Mesothelial cell of epicardium (in vitro differentiated cells): ENCODE results near the gene INTS11. TPM values are rescaled to one million over a fixed set of nuclear protein-coding genes. Genes with fewer than 3 reads are reported as not detected.

Experiments used
- DNase-seq, 2 experiments: peaks; one replicate each; pipeline ENCODE4 v3.0.0; 2021; ENCODE audit warnings: low spot score in 2 of 2; ENCODE audit not compliant: unreplicated experiment in 2 of 2
- H3K27ac Mint-ChIP-seq: 2 replicates; pipeline ENCODE4 v1.8.0; 2021; ENCODE audit warnings: mixed read lengths
- H3K27me3 Mint-ChIP-seq: 2 replicates; pipeline ENCODE4 v1.8.0; 2021; ENCODE audit warnings: low read depth, mixed read lengths
- H3K36me3 Mint-ChIP-seq: 2 replicates; pipeline ENCODE4 v1.8.0; 2021; ENCODE audit warnings: mixed read lengths
- H3K4me1 Mint-ChIP-seq: 2 replicates; pipeline ENCODE4 v1.8.0; 2021; ENCODE audit warnings: mixed read lengths
- H3K4me3 Mint-ChIP-seq: 2 replicates; pipeline ENCODE4 v1.8.0; 2021; ENCODE audit warnings: mild to moderate bottlenecking, moderate library complexity, mixed read lengths
- H3K9me3 Mint-ChIP-seq: 2 replicates; pipeline ENCODE4 v1.8.0; 2021; ENCODE audit warnings: mixed read lengths
- CTCF ChIP-seq: fragments of 200-600 bp; sonication (generic); IDR thresholded peaks from one replicate; pipeline ENCODE4 v1.5.0; 2021; ENCODE audit warnings: antibody characterized with exemption; ENCODE audit not compliant: unreplicated experiment
- total RNA-seq: library from RNA; stranded (reverse); gene quantifications from 3 replicates; pipeline ENCODE4 v1.2.1, GENCODE V29; 2021

The INTS11 gene
- total RNA-seq, 1 donor from 2014 or later = 165 TPM

GRCh38 chr1:1315435-1315954 lies 9.0 kb downstream of the INTS11 start:
- Mint-ChIP-seq H3K27me3 (no peaks in the 10 kb centered on the region), H3K36me3 (peaks cover 7% of the 10 kb centered on the region), H3K4me1 (peaks cover 7% of the 10 kb centered on the region), H3K27ac (peak overlapping the region; percentile 30), H3K9me3 (no peaks in the 10 kb centered on the region), H3K4me3 (no peak overlapping the region)
- no peak for DNase-seq
- TF ChIP-seq CTCF = no peak

- H3K27me3 Mint-ChIP-seq = no peaks in the 10 kb centered on the region
- no peak for TF ChIP-seq CTCF
- H3K4me1 Mint-ChIP-seq = peaks cover 7% of the 10 kb centered on the region
- no peak overlapping the region for H3K27ac Mint-ChIP-seq
- H3K36me3 Mint-ChIP-seq = peaks cover 7% of the 10 kb centered on the region
- no peak overlapping the region for H3K4me3 Mint-ChIP-seq
- no peak for DNase-seq
- H3K9me3 Mint-ChIP-seq = no peaks in the 10 kb centered on the region
Measured at GRCh38 chr1:1314678-1315335, 9.7 kb downstream of the INTS11 start.

- no peaks in the 10 kb centered on the region for H3K27me3 Mint-ChIP-seq
- no peak for TF ChIP-seq CTCF
- H3K9me3 Mint-ChIP-seq = no peaks in the 10 kb centered on the region
- no peak for DNase-seq
- peaks cover 8% of the 10 kb centered on the region for H3K4me1 Mint-ChIP-seq
- H3K27ac Mint-ChIP-seq = no peak overlapping the region
- peaks cover 6% of the 10 kb centered on the region for H3K36me3 Mint-ChIP-seq
- no peak overlapping the region for H3K4me3 Mint-ChIP-seq
Measured at GRCh38 chr1:1314237-1314586, 10.2 kb downstream of the INTS11 start.

- no peak overlapping the region for H3K27ac Mint-ChIP-seq
- H3K36me3 Mint-ChIP-seq = peaks cover 5% of the 10 kb centered on the region
- H3K9me3 Mint-ChIP-seq = no peaks in the 10 kb centered on the region
- no peak for DNase-seq
- no peak overlapping the region for H3K4me3 Mint-ChIP-seq
- no peaks in the 10 kb centered on the region for H3K27me3 Mint-ChIP-seq
- no peak for TF ChIP-seq CTCF
- peaks cover 10% of the 10 kb centered on the region for H3K4me1 Mint-ChIP-seq
Measured at GRCh38 chr1:1313500-1314236, 10.8 kb downstream of the INTS11 start.

GRCh38 chr1:1312450-1313314 lies 11.8 kb downstream of the INTS11 start:
- Mint-ChIP-seq H3K36me3 (peaks cover 5% of the 10 kb centered on the region), H3K4me1 (peaks cover 8% of the 10 kb centered on the region), H3K27me3 (no peaks in the 10 kb centered on the region), H3K4me3 (no peak overlapping the region), H3K27ac (no peak overlapping the region), H3K9me3 (no peaks in the 10 kb centered on the region)
- no peak for TF ChIP-seq CTCF
- DNase-seq = no peak
